Aorta (tissue), 5 donors: Measurements from ENCODE around the gene FUT2. TPM values are rescaled to one million over a fixed set of nuclear protein-coding genes. Genes with fewer than 3 reads are reported as not detected.

Source experiments
- ATAC-seq: fragments of 200-7000 bp; cut with Tn5 transposase; one replicate; pipeline ENCODE4 v1.9.1; 2022; ENCODE audit warnings: moderate library complexity; ENCODE audit not compliant: low FRiP score
- DNase-seq, 2 donors: peaks; one replicate each; pipeline ENCODE4 v3.0.0-alpha.2; 2020
- H3K27ac ChIP-seq, 2 donors: one replicate each; pipeline ENCODE4 v1.5.1; 2013; ENCODE audit warnings: low read length in 2 of 2, mild to moderate bottlenecking in 2 of 2, moderate library complexity in 2 of 2, control low read depth in 1 of 2, inconsistent platforms in 1 of 2, low read depth in 1 of 2
- H3K27me3 ChIP-seq, 2 donors: one replicate each; pipeline ENCODE4 v1.6.1; 2013; ENCODE audit warnings: control low read depth in 1 of 2, low read length in 1 of 2, mild to moderate bottlenecking in 1 of 2, moderate library complexity in 1 of 2; ENCODE audit not compliant: insufficient read depth in 2 of 2, control insufficient read depth in 1 of 2
- H3K36me3 ChIP-seq, 2 donors: one replicate each; pipeline ENCODE4 v1.6.1; 2013; ENCODE audit warnings: control low read depth in 1 of 2, low read length in 1 of 2, mild to moderate bottlenecking in 1 of 2; ENCODE audit not compliant: insufficient read depth in 2 of 2, control insufficient read depth in 1 of 2
- H3K4me1 ChIP-seq, 2 donors: one replicate each; pipeline ENCODE4 v1.6.1; 2013; ENCODE audit warnings: low read length in 2 of 2, control low read depth in 1 of 2, mild to moderate bottlenecking in 1 of 2, moderate library complexity in 1 of 2; ENCODE audit not compliant: insufficient read depth in 2 of 2, control insufficient read depth in 1 of 2
- H3K4me3 ChIP-seq, 2 donors: one replicate each; pipeline ENCODE4 v1.5.1; 2013; ENCODE audit warnings: low read length in 2 of 2, control low read depth in 1 of 2, mild to moderate bottlenecking in 1 of 2
- H3K9me3 ChIP-seq: one replicate; pipeline ENCODE4 v1.6.1; 2013; ENCODE audit warnings: mild to moderate bottlenecking, low read length; ENCODE audit not compliant: control insufficient read depth
- WGBS, 2 donors: extraction: QIAGEN DNeasy Blood & Tissue Kit; methylation state at CpG; one replicate each; pipeline ENCODE4 v1.1.7; 2013; 5-methylcytosine and 5-hydroxymethylcytosine counted together
- intact Hi-C, 2 donors: fragments of 100-400 bp; cut with DNase I; formaldehyde crosslinking; loops; one replicate each; pipeline versions ENCODE4 v1.14.2 to v1.15.0; 2022
- polyA plus RNA-seq, 2 donors: library from polyadenylated mRNA; stranded (reverse); fragments of 200-250 nt; gene quantifications; one replicate each; pipeline ENCODE4 v1.2.3, GENCODE V29; 2013
- total RNA-seq, 2 donors: library from RNA; stranded (reverse); fragmentation: NEBNext Ultra II Directional; extraction: Animal tissue kit (Norgen Biotek cat#: 25700); gene quantifications; one replicate each; pipeline ENCODE4 v1.2.1, GENCODE V29; 2021
- donor health status: healthy with polysubstance abuse.
- donor health status: Bipolar disorder and iron deficiency.
- donor health status: DM: no; HTN: no; CAD: no.
- donor health status: DM: no; HTN: no; CAD: no.
- donor health status: DM: yes; HTN: yes; CAD: no.

The FUT2 gene
- total and polyA plus RNA-seq, 4 donors = 2.8 TPM; not detected in 3

DNA sequence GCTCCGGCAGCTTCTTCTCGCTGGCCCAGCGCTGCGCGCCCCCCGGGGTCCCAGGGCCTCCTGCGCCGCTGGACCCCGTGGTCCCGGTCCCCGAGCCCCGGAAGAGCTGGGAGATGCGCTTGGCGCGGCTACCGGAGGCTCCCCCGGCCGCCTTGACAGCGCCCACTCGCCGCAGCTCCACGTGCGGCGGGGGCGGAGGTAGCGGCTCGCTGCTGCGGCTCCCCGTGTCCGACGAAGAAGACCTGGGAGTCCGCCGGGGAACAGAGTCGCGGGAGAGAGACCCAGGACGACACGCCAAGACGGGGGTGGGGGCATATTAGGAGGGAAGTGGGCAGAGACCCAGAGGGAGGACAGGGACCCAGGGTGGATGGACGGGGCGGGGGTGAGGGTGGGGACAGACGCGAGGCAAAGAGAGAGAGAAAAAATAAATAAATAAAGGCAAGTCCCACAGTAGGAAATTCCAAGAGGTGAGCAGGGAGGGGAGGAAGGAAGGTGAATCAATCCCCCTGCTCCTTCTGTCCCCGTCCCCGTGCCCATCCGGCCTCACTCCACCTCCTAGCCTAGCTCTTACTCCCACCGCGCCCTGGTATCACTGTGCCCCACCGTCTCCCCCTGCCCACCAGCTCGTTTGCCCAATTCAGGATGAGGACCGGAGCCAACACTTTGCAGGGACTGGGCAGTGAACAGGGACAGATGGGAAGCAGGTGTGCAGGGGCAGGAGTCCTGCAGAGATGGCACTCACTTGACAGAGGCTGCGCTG is 43.8 kb downstream of the FUT2 start:
- no peak overlapping the region for H3K4me3 ChIP-seq
- H3K4me1 ChIP-seq = no peaks in the 10 kb centered on the region
- no peak for ATAC-seq
- no peak overlapping the region for H3K27ac ChIP-seq
- H3K27me3 ChIP-seq = no peaks in the 10 kb centered on the region
- DNase-seq = no peak
- no peaks in the 10 kb centered on the region for H3K9me3 ChIP-seq
- 24% methylated on average over 46 to 51 of the region's 51 CpGs for WGBS, 2 donors
- intact Hi-C loops = no loop called here
- no peaks in the 10 kb centered on the region for H3K36me3 ChIP-seq

DNA sequence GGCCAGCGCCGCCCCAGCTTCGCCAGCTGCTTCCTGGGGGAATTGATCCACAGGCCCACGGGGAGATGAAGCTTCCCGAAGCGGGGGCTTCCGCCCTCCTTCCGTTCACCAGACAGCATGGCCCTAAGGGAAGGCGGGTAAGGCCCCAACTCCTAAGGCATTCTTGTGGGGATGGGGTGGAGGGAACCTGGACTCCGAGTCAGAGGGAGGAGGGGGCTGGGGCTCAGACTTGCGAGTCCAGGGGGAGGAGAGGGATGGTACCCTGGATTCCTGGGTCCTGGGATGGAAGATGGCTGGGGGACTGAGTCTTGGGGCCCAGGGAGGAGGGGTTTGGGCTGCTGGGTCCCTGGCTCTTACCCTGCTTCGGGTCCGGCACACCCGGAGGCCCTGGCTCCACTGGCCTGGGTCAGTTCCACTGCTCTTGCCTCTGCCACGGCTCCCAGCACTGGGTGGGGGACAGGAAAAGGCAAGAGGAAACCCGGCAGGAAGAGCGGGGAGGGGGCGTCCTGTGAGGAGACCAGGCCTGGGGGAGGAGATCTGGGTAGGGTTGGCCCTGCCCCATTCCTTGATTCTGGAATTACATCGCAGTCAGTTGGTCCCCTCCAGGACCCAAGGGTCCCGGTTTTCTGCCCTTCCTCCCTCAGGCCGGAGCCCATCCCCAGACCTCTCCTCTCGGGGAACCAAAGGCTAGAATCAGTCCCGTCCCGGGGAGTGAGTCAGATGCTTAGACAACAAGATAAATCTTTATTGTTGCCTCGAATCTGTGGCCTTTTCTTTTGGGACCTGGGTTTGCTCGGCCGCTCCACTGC is 44.6 kb downstream of the FUT2 start, which contains the start of gene RASIP1:
Gene RASIP1, minus strand, starts transcription at position 447 of the 809 bp plus-strand sequence. Its CDS starts 328 bp downstream, at position 119.
- no peaks in the 10 kb centered on the region for H3K27me3 ChIP-seq
- no peaks in the 10 kb centered on the region for H3K4me1 ChIP-seq
- intact Hi-C loops = no loop called here
- ATAC-seq = peak; percentile 21
- no peak within 1 kb of the TSS for H3K4me3 ChIP-seq
- no peak for DNase-seq
- 84 to 88% methylated on average over 26 to 27 of the region's 27 CpGs for WGBS, 2 donors
- no peaks in the 10 kb centered on the region for H3K36me3 ChIP-seq
- no peak within 1 kb of the TSS for H3K27ac ChIP-seq
- no peaks in the 10 kb centered on the region for H3K9me3 ChIP-seq

DNA sequence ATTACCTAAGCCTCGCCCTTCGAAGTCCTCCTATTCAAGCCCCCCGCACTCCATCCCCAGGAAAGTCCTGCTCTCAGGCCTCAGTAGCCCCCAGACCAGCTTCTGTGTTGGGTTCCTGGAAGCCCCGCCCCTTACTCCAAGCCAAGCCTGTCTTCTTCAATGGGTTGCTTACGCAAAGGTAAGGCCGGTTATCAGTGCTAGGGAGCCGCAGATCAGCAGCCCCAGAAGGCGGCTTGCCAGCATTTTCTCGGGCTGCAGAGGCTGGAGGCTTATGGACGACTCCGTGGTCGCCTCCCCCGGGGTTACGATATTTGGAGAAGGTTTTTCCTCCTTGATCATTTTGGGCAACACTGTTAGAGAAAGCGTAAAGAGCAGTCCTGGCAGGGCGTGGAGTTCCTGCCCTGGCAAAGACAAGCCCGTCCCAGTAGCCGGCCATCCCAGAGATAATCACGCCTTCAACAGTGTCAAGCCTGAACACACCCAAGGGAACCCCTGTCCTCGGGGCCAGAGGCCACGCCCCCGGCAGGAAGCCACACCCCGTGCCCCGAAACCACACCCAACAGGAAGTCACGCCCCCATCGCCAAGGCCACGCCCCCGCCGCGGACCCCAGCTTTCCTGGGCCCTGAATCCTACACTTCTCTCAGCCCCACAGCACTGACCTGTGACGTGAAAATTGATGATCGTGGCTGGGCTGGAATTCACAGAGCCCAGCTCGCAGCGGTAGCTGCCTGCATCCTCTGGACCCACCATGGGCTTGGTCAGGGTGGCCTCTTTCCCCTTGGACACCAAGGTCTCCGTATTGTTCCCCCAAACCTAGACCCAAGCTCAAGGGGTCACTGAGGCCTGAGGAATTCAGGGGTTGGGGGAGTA is 45.6 kb downstream of the FUT2 start:
- Histone ChIP-seq H3K27me3 (no peaks in the 10 kb centered on the region), H3K36me3 (no peaks in the 10 kb centered on the region), H3K4me1 (no peaks in the 10 kb centered on the region), H3K27ac (no peak overlapping the region), H3K4me3 (no peak overlapping the region), H3K9me3 (no peaks in the 10 kb centered on the region)
- DNase-seq = no peak
- intact Hi-C loops = no loop called here
- ATAC-seq = no peak
- WGBS, 2 donors = 60 to 61% methylated on average over 34 to 35 of the region's 35 CpGs

DNA sequence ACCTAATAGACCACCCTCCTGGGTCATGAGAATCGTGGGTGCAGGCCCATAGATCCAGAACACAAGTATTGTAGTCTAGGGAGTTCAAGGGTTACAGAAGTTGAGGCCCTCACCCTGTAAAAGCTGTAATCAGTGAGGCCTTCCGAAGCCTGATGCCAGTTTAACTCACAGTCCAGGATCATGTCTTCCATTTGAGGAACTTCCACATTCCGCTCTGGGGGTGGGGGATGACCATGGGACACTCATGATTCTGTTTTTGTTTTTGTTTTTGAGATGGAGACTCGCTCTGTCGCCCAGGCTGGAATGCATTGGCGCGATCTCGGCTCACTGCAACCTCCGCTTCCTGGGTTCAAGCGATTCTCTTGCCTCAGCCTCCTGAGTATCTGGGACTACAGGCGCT is 46.3 kb downstream of the FUT2 start:
- Histone ChIP-seq H3K4me1 (no peaks in the 10 kb centered on the region), H3K4me3 (no peak overlapping the region), H3K9me3 (no peaks in the 10 kb centered on the region), H3K27me3 (no peaks in the 10 kb centered on the region), H3K27ac (no peak overlapping the region), H3K36me3 (no peaks in the 10 kb centered on the region)
- no peak for DNase-seq
- 93 to 96% methylated on average over 11 of the region's 11 CpGs for WGBS, 2 donors
- intact Hi-C loops = no loop called here
- no peak for ATAC-seq

DNA sequence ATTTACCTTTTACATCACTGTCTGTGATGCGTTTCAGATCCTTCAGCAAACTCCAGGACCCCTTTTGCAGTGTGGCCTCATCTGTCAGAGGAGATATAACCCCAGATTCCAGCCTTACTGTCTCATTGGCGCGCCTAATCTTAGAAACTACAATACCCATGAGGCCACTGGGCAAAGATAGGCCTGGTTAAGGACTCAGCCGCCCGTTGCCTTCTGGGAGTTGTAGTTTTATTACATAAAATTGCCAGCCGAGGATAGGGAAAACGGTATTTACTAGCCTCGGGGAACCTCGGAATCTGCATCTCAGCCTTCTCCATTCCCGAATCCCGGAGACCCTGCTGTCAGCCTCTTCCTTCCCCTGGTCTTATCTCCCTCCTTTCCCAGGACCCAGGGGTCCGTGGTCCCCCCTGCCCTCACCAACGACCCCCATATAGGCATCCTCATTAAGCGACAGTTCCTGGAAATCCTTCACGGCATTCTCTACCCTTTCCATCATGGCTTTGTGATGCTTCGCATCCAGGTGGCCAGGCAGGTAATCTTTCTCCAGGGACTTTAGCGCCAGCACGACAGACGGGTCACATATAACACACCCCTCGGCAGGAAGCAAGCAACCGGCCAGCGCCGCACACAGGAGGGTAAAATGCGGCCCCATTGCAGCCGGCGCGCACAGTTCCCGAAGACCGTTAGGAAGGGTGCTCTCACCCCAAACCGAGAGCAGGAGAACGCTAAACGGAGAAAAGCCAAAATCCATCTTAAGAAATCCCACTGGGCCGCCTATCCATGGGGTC is 49.6 kb downstream of the FUT2 start:
- ATAC-seq (peak; percentile 67), DNase-seq (no peak)
- Histone ChIP-seq H3K9me3 (no peaks in the 10 kb centered on the region), H3K4me1 (no peaks in the 10 kb centered on the region), H3K36me3 (no peaks in the 10 kb centered on the region), H3K27me3 (no peaks in the 10 kb centered on the region), H3K27ac (no peak overlapping the region), H3K4me3 (no peak overlapping the region)
- intact Hi-C loops = no loop called here
- WGBS, 2 donors = 22% methylated on average over 33 of the region's 33 CpGs

DNA sequence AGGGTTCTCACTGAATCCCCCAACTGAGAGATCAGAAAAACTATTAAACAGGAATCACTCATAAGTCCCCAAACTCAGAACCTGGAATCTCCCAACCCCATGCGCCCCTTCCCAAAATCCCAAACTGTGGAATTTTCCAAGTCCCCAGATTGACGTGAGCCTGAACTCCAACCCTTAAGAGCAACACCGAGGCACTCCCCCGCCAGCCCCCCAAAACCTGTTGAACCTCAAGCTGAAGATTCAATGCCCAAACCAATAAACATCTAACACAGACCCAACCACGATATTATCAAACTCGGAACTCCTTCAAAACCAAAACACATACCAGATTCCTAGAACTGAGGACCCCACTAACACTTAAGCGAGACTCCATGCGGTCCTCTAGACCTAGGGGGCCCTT is 50.3 kb downstream of the FUT2 start:
- 65 to 70% methylated on average over 8 of the region's 8 CpGs for WGBS, 2 donors
- H3K4me3 ChIP-seq = no peak overlapping the region
- no peaks in the 10 kb centered on the region for H3K27me3 ChIP-seq
- no peaks in the 10 kb centered on the region for H3K4me1 ChIP-seq
- no peak overlapping the region for H3K27ac ChIP-seq
- intact Hi-C loops = no loop called here
- no peaks in the 10 kb centered on the region for H3K36me3 ChIP-seq
- no peaks in the 10 kb centered on the region for H3K9me3 ChIP-seq
- ATAC-seq (no peak), DNase-seq (no peak)

DNA sequence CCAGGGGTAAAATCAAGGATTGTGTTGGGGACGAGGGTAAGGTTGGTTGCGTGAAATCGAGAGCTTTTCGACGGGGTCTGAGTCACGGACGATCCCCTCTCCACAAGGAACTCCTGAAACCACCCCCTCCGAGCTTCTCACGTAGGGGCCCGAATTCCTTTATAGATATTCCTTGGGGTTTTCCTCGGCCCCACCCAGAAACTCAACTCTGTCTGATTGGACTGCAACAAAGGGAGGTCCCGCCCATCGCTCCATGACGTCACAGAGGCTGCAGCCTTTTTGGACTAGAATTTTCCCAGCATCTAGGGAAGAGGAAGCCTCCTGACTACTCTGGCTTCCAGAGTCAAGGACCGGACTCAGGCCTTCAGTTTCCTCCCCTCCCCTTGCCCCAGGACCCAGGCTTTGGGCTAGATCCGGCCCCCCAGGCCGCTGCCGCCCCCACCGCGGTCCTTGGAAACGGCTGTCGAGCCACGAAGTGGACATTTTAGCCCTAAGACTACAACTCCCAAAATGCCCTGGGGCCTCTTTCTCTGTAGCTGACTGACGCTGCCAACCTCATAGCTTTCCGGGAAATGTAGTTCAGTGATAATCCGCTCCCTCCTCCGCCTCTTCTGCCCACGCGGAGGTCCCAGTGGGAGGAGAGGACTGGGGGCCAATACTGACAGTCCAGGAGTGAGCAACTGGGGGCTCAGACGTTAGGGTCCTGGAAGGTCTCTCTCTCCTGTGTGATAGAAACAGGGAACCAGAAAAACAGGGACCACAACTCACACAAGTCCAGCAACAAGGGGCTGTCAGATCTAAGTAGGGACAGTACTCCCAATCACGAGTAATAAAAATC is 51.2 kb downstream of the FUT2 start, which contains the start of gene IZUMO1:
Gene IZUMO1, minus strand, starts transcription at position 172 of the 838 bp plus-strand sequence. CDS start 1,050 bp downstream, outside the sequence.
- H3K36me3 ChIP-seq = no peaks in the 10 kb centered on the region
- H3K27ac ChIP-seq = no peak within 1 kb of the TSS
- WGBS, 2 donors = 5 to 6% methylated on average over 31 of the region's 31 CpGs
- peak; percentile 90 to 91 for DNase-seq
- no peaks in the 10 kb centered on the region for H3K4me1 ChIP-seq
- peak within 1 kb of the TSS in 1 of 2 donors; percentile 4 for H3K4me3 ChIP-seq
- no peaks in the 10 kb centered on the region for H3K9me3 ChIP-seq
- intact Hi-C loops = no loop called here
- no peaks in the 10 kb centered on the region for H3K27me3 ChIP-seq
- ATAC-seq = peak; percentile 87
